NCI-H226 (cell line): ENCODE results near the gene STIL.
"Not testable (repeated sequence)": the region's sequence is repeated elsewhere in the genome, so short reads cannot be mapped to it uniquely, and the experiment has no call there.

ENCODE experiments used
- DNase-seq: peaks from one replicate; pipeline ENCODE4 v3.0.0-alpha.2; 2015

Gene STIL

GRCh38 chr1:47313915-47314664 is at the start of gene STIL:
TSS of gene STIL (minus strand) at chr1:47314147. CDS start at chr1:47310319, 3,828 bp downstream.
- peak; percentile 99 for DNase-seq

- no peak for DNase-seq
Observed at GRCh38 chr1:47362828-47363227, 48.9 kb upstream of the STIL start.

- DNase-seq, result no peak
Observed at GRCh38 chr1:47361380-47361779, 47.4 kb upstream of the STIL start.

- DNase-seq, result peak; percentile 15
Observed at GRCh38 chr1:47351305-47351704, 37.4 kb upstream of the STIL start.

GRCh38 chr1:47348246-47348645 is 34.3 kb upstream of the STIL start:
- no peak for DNase-seq

- DNase-seq, result no peak
Observed at GRCh38 chr1:47347735-47348134, 33.8 kb upstream of the STIL start.

GRCh38 chr1:47346979-47347378 is 33.0 kb upstream of the STIL start:
- DNase-seq, result not testable (repeated sequence)

GRCh38 chr1:47340227-47340626 is 26.3 kb upstream of the STIL start:
- DNase-seq, result no peak

GRCh38 chr1:47338249-47339077 is 24.5 kb upstream of the STIL start:
- no peak for DNase-seq

- DNase-seq, result no peak
Observed at GRCh38 chr1:47337350-47337749, 23.4 kb upstream of the STIL start.

GRCh38 chr1:47334765-47335435 is 21.0 kb upstream of the STIL start:
- no peak for DNase-seq

GRCh38 chr1:47333922-47334764 is 20.2 kb upstream of the STIL start:
- DNase-seq, result peak; percentile 66

GRCh38 chr1:47333578-47333921 is 19.6 kb upstream of the STIL start, which contains the start of gene CMPK1:
TSS of gene CMPK1 (plus strand) at chr1:47333790. CDS start at chr1:47333946, 156 bp downstream.
- peak; percentile 59 for DNase-seq

- DNase-seq, result no peak
Observed at GRCh38 chr1:47332779-47333577, 19.0 kb upstream of the STIL start.

- DNase-seq, result no peak
Observed at GRCh38 chr1:47331875-47332274, 17.9 kb upstream of the STIL start.

- DNase-seq, result no peak
Observed at GRCh38 chr1:47330212-47330611, 16.3 kb upstream of the STIL start.

GRCh38 chr1:47328992-47329391 is 15.0 kb upstream of the STIL start:
- no peak for DNase-seq

- no peak for DNase-seq
Observed at GRCh38 chr1:47326271-47326670, 12.3 kb upstream of the STIL start.

GRCh38 chr1:47325528-47325927 is 11.6 kb upstream of the STIL start:
- DNase-seq, result peak; percentile 12

- no peak for DNase-seq
Observed at GRCh38 chr1:47324682-47325081, 10.7 kb upstream of the STIL start.

GRCh38 chr1:47323599-47324031 is 9.7 kb upstream of the STIL start:
- no peak for DNase-seq

- DNase-seq, result not testable (repeated sequence)
Observed at GRCh38 chr1:47319968-47320367, 6.0 kb upstream of the STIL start.
